HCT116 (cell line): Measurements from ENCODE around the gene RAD23A. TPM values are rescaled to one million over a fixed set of nuclear protein-coding genes. Genes with fewer than 3 reads are reported as not detected.
A peak's percentile ranks its signal among the peaks of the same experiment; 100 is the strongest.

Experiments
- ATAC-seq: fragments of 200-7000 bp; cut with Tn5 transposase; 2 replicates; pipeline ENCODE4 v1.9.1; 2020; ENCODE audit warnings: mild to moderate bottlenecking, moderate library complexity
- Bru-seq: library from RNA; stranded (reverse); fragments of 400-500 nt; gene quantifications from one replicate; lab custom pipeline; 2021; lab: Mats Ljungman, UMichigan
- BruChase-seq, 2 experiments: library from RNA; stranded (reverse); fragments of 400-500 nt; gene quantifications; one replicate each; lab custom pipeline; 2021; lab: Mats Ljungman, UMichigan
- BruUV-seq: library from RNA; stranded (reverse); fragments of 400-500 nt; replicated peaks from 2 replicates; lab custom pipeline; 2021; lab: Mats Ljungman, UMichigan
- CTCF ChIA-PET: fragments of 300-600 bp; sonication (Branson Sonifier 250); formaldehyde crosslinking; loops from one replicate; lab custom pipeline; 2021; ENCODE audit warnings: antibody characterized with exemption; lab: Charles Lee
- POLR2A ChIA-PET: fragments of 300-600, 350-600 bp; sonication (Branson Sonifier 250); formaldehyde crosslinking; loops from one replicate; lab custom pipeline; 2021; ENCODE audit warnings: antibody characterized with exemption; lab: Charles Lee
- RAD21 ChIA-PET, 2 experiments: fragments of 300-600 bp; sonication (Branson Sonifier 250); formaldehyde crosslinking; loops; one replicate each; lab custom pipeline; 2023; ENCODE audit warnings: low total read pairs in 2 of 2; ENCODE audit not compliant: uncharacterized antibody in 2 of 2, unreplicated experiment in 2 of 2, low non-redundant PET in 1 of 2; lab: Charles Lee
- DNase-seq: peaks from one replicate; pipeline ENCODE4 v3.0.0-alpha.2; 2010; ENCODE audit warnings: low read depth, low spot score
- H2AFZ ChIP-seq: fragments of 200-600 bp; shearing (Covaris generic), sonication (generic); 2 replicates; pipeline ENCODE4 v1.6.1; 2017; ENCODE audit warnings: low read depth, mixed run types, mixed read lengths, antibody characterized with exemption, low read length; ENCODE audit not compliant: poor library complexity, severe bottlenecking
- H3K27ac ChIP-seq: 2 replicates; pipeline ENCODE4 v1.5.1; 2012; ENCODE audit warnings: low read depth, low read length
- H3K27me3 ChIP-seq: fragments of 200-600 bp; sonication (generic); 2 replicates; pipeline ENCODE4 v1.6.1; 2016; ENCODE audit warnings: mixed run types, low read length, mixed read lengths; ENCODE audit not compliant: insufficient read depth
- H3K36me3 ChIP-seq, 2 experiments: fragments of 200-500 bp in 1 of 2; fragments of 200-600 bp in 1 of 2; sonication (Bioruptor generic) in 1 of 2; sonication (generic) in 1 of 2; 2 replicates each; pipeline versions ENCODE4 v1.5.1 to v1.6.1; 2014 to 2016; ENCODE audit warnings: low read length in 2 of 2, inconsistent platforms in 1 of 2, mixed read lengths in 1 of 2, mixed run types in 1 of 2; ENCODE audit not compliant: insufficient read depth in 2 of 2, control insufficient read depth in 1 of 2
- H3K4me1 ChIP-seq, 2 experiments: fragments of 200-600 bp in 1 of 2; sonication (generic) in 1 of 2; 2 replicates each; pipeline versions ENCODE4 v1.5.1 to v1.6.1; 2012 to 2017; ENCODE audit warnings: low read length in 2 of 2, inconsistent platforms in 1 of 2, mild to moderate bottlenecking in 1 of 2, mixed read lengths in 1 of 2, mixed run types in 1 of 2, moderate library complexity in 1 of 2; ENCODE audit not compliant: insufficient read depth in 2 of 2, control insufficient read depth in 1 of 2
- H3K4me2 ChIP-seq: fragments of 200-600 bp; sonication (generic); 2 replicates; pipeline ENCODE4 v1.6.1; 2017; ENCODE audit warnings: mixed run types, low read length, mixed read lengths
- H3K4me3 ChIP-seq, 2 experiments: fragments of 200-600 bp in 1 of 2; sonication (generic) in 1 of 2; replicated peaks in 1 of 2; 2 replicates each; pipeline ENCODE4 v1.5.1; 2011 to 2016; ENCODE audit warnings: low read length in 2 of 2, control low read depth in 1 of 2, low read depth in 1 of 2, mild to moderate bottlenecking in 1 of 2, mixed read lengths in 1 of 2, mixed run types in 1 of 2
- H3K79me2 ChIP-seq: fragments of 200-600 bp; sonication (generic); 2 replicates; pipeline ENCODE4 v1.6.1; 2017; ENCODE audit warnings: mild to moderate bottlenecking, mixed run types, low read length, moderate library complexity, mixed read lengths; ENCODE audit not compliant: insufficient read depth
- H3K9ac ChIP-seq: fragments of 200-600 bp; sonication (generic); 2 replicates; pipeline ENCODE4 v1.6.1; 2016; ENCODE audit warnings: low read length, mixed read lengths
- H3K9me2 ChIP-seq: fragments of 200-600 bp; sonication (generic), shearing (Covaris generic); 2 replicates; pipeline ENCODE4 v1.6.1; 2017; ENCODE audit warnings: mixed run types, mild to moderate bottlenecking, moderate library complexity; ENCODE audit not compliant: insufficient read depth
- H3K9me3 ChIP-seq, 2 experiments: fragments of 200-500 bp in 1 of 2; fragments of 200-600 bp in 1 of 2; sonication (Bioruptor generic) in 1 of 2; sonication (generic) in 1 of 2; 2 replicates each; pipeline ENCODE4 v1.6.1; 2014 to 2017; ENCODE audit warnings: low read length in 2 of 2, mixed read lengths in 2 of 2, inconsistent platforms in 1 of 2, low read depth in 1 of 2, mild to moderate bottlenecking in 1 of 2, mixed run types in 1 of 2, moderate library complexity in 1 of 2; ENCODE audit not compliant: control insufficient read depth in 1 of 2, insufficient read depth in 1 of 2
- H4K20me1 ChIP-seq: fragments of 200-600 bp; sonication (generic), shearing (Covaris generic); 2 replicates; pipeline ENCODE4 v1.6.1; 2017; ENCODE audit warnings: mixed run types, mild to moderate bottlenecking, moderate library complexity; ENCODE audit not compliant: insufficient read depth
- CEBPB ChIP-seq: IDR thresholded peaks from 2 replicates; pipeline ENCODE4 v1.6.1; 2012; ENCODE audit warnings: low read depth
- EGR1 ChIP-seq: IDR thresholded peaks from 2 replicates; pipeline ENCODE4 v1.6.1; 2012; ENCODE audit warnings: low read depth
- ELF1 ChIP-seq: IDR thresholded peaks from 2 replicates; pipeline ENCODE4 v1.6.1; 2012; ENCODE audit warnings: low read depth, borderline replicate concordance
- EZH2phosphoT487 ChIP-seq: fragments of 200-600 bp; IDR thresholded peaks from 2 replicates; pipeline ENCODE4 v1.6.1; 2018; ENCODE audit warnings: antibody characterized with exemption, borderline replicate concordance
- FOSL1 ChIP-seq: IDR thresholded peaks from 2 replicates; pipeline ENCODE4 v1.6.1; 2012; ENCODE audit warnings: low read depth
- JUND ChIP-seq: IDR thresholded peaks from 2 replicates; pipeline ENCODE4 v1.6.1; 2012
- POLR2A ChIP-seq: IDR thresholded peaks from 2 replicates; pipeline ENCODE4 v1.7.0; 2011; ENCODE audit warnings: borderline replicate concordance; ENCODE audit not compliant: insufficient read depth, insufficient read length; ENCODE audit errors: extremely low read depth
- RAD21 ChIP-seq: IDR thresholded peaks from 2 replicates; pipeline ENCODE4 v1.6.1; 2012; ENCODE audit warnings: low read depth, mild to moderate bottlenecking
- SIN3A ChIP-seq: IDR thresholded peaks from 2 replicates; pipeline ENCODE4 v1.6.1; 2012; ENCODE audit warnings: low read depth
- SP1 ChIP-seq: IDR thresholded peaks from 2 replicates; pipeline ENCODE4 v1.6.1; 2012; ENCODE audit warnings: low read depth
- SRF ChIP-seq: IDR thresholded peaks from 2 replicates; pipeline ENCODE4 v1.6.1; 2012; ENCODE audit warnings: low read depth
- TCF7L2 ChIP-seq: IDR thresholded peaks from 2 replicates; pipeline ENCODE4 v1.7.0; 2011; ENCODE audit warnings: borderline replicate concordance, inconsistent platforms; ENCODE audit not compliant: insufficient read depth, insufficient read length; ENCODE audit errors: extremely low read depth
- YY1 ChIP-seq: IDR thresholded peaks from 2 replicates; pipeline ENCODE4 v1.6.1; 2011; ENCODE audit warnings: low read length, low read depth, moderate library complexity, mild to moderate bottlenecking; ENCODE audit not compliant: insufficient replicate concordance; ENCODE audit errors: extremely low read depth
- ZFX ChIP-seq: fragments of 450-650 bp; IDR thresholded peaks from 2 replicates; pipeline ENCODE4 v1.6.1; 2017
- ZNF274 ChIP-seq: fragments of 200-500 bp; sonication (Bioruptor generic); IDR thresholded peaks from 2 replicates; pipeline ENCODE4 v1.6.1; 2014; ENCODE audit warnings: mild to moderate bottlenecking, low read depth, low read length, inconsistent platforms
- intact Hi-C: fragments of 100-400 bp; cut with micrococcal nuclease; formaldehyde crosslinking; loops from 2 replicates; pipeline ENCODE4 v1.10.0; 2022
- long read RNA-seq: library from polyadenylated mRNA; unstranded; transcript quantifications from one replicate; pipeline ENCODE4 v2.0.0, GENCODE V29; 2021; ENCODE audit not compliant: unreplicated experiment
- polyA plus RNA-seq: library from polyadenylated mRNA; unstranded; fragments of >200 nt; gene quantifications from 2 replicates; pipeline ENCODE4 v1.2.1, GENCODE V29; 2012; ENCODE audit warnings: missing spikeins
- total RNA-seq: library from RNA; stranded (reverse); gene quantifications from one replicate; pipeline ENCODE4 v1.2.1, GENCODE V29; 2021; ENCODE audit not compliant: unreplicated experiment
- TF ChIP-seq, protein P1 (sequence below): IDR thresholded peaks from 2 replicates; pipeline ENCODE4 v1.6.1; 2012
- TF ChIP-seq, protein P2 (sequence below): IDR thresholded peaks from 2 replicates; pipeline ENCODE4 v1.6.1; 2012
- TF ChIP-seq, protein P3 (sequence below): IDR thresholded peaks from 2 replicates; pipeline ENCODE4 v1.6.1; 2011; ENCODE audit warnings: mild to moderate bottlenecking, low read length, moderate library complexity; ENCODE audit not compliant: insufficient replicate concordance; ENCODE audit errors: extremely low read depth
- TF ChIP-seq, protein P4 (sequence below): IDR thresholded peaks from 2 replicates; pipeline ENCODE4 v1.6.1; 2012; ENCODE audit warnings: low read depth

RAD23A gene
- total RNA-seq: 163 TPM
- 245 and 256 TPM in 2 replicates for polyA plus RNA-seq
- Bru-seq, nascent RNA: percentile 93 among the genes with signal in this experiment
- percentile 97 among the genes with signal in this experiment for BruChase-seq, experiment 1, labeled RNA remaining after a 6-hour chase
- percentile 92 among the genes with signal in this experiment for BruChase-seq, experiment 2, labeled RNA remaining after a 2-hour chase
- long read RNA-seq, transcript RAD23A-207 (2 exons, 545 nt): minor isoform, 12 of 247 reads
- long read RNA-seq, transcript RAD23A-203 (9 exons, 1,746 nt): minor isoform, 67 of 247 reads
- long read RNA-seq, transcript RAD23A-201 (9 exons, 1,736 nt): major isoform, 83 of 247 reads
- long read RNA-seq, partial matches to known transcripts: 56 of 247 reads
- long read RNA-seq, other reads (novel, unspliced or antisense): 25 of 247 reads

DNA sequence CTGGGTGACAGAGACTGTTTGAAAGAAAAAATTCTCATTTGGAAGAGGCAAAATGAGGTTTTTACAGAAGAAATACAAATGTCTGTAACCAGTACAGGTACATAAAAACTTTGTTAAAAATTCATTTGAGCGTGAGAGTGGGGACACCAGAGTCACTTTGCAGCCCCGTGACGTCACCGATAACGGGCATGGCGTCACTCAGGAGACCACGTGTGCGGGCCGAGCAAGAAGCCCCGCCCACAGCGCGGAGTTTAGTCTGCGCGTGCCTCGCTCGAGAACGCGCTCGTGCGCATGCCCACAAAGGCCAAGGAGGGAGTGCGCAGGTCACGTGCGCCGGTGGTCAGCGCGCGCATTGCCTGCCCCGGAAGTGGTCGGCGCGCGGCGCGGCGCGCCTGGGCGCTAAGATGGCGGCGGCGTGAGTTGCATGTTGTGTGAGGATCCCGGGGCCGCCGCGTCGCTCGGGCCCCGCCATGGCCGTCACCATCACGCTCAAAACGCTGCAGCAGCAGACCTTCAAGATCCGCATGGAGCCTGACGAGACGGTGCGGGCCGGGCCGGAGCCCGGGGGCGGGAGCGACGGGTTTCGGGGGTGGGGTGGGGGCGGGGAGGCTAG lies at the start of gene RAD23A:
Gene RAD23A, plus strand, starts transcription at position 384 of the 613 bp plus-strand sequence. Its CDS starts 87 bp downstream, at position 471.
- ChIA-PET POLR2A (interaction anchor here (1.0 to 1.2 kb wide), 2 partner anchors 8 to 10 kb away, joined by 4 to 8 read pairs; no protein-coding TSS in a partner anchor), RAD21 (no interaction called here), CTCF (no interaction called here)
- BruUV-seq: no TSS peak
- H3K4me2 ChIP-seq: peak within 1 kb of the TSS; percentile 91
- peaks cover 69% of the 10 kb centered on the region for H3K79me2 ChIP-seq
- no peaks in the 10 kb centered on the region for H4K20me1 ChIP-seq
- H3K27ac ChIP-seq: peak within 1 kb of the TSS; percentile 76
- intact Hi-C loops: no loop called here
- H3K9me3 ChIP-seq: no peaks in the 10 kb centered on the region
- peaks cover 38 to 56% of the 10 kb centered on the region in 2 experiments for H3K36me3 ChIP-seq
- peak within 1 kb of the TSS; percentile 80 to 98 for H3K4me3 ChIP-seq
- ATAC-seq (peak; percentile 85), DNase-seq (peak; percentile 96)
- H3K4me1 ChIP-seq: peaks cover 3 to 24% of the 10 kb centered on the region in 2 experiments; a peak in 3 of 4 replicates
- no peaks in the 10 kb centered on the region for H3K27me3 ChIP-seq
- H3K9ac ChIP-seq: peak within 1 kb of the TSS; percentile 93
- H3K9me2 ChIP-seq: no peaks in the 10 kb centered on the region
- H2AFZ ChIP-seq: no peak within 1 kb of the TSS
- TF ChIP-seq POLR2A: peak; percentile 41
- peak; percentile 27 for TF ChIP-seq TCF7L2
- TF ChIP-seq JUND: peak; percentile 56; the same call in 1 of the 2 replicates
- TF ChIP-seq, protein P1, sequence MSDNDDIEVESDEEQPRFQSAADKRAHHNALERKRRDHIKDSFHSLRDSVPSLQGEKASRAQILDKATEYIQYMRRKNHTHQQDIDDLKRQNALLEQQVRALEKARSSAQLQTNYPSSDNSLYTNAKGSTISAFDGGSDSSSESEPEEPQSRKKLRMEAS: peak; percentile 98
- TF ChIP-seq SIN3A: peak; percentile 87
- no peak for TF ChIP-seq EZH2phosphoT487
- TF ChIP-seq SP1: peak; percentile 66
- TF ChIP-seq, protein P2, sequence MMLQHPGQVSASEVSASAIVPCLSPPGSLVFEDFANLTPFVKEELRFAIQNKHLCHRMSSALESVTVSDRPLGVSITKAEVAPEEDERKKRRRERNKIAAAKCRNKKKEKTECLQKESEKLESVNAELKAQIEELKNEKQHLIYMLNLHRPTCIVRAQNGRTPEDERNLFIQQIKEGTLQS: no peak
- TF ChIP-seq YY1: peak; percentile 96
- no peak for TF ChIP-seq CEBPB
- peak; percentile 37; the same call in 1 of the 2 replicates for TF ChIP-seq EGR1
- TF ChIP-seq ZNF274: no peak
- no peak for TF ChIP-seq ZFX
- TF ChIP-seq, protein P3, sequence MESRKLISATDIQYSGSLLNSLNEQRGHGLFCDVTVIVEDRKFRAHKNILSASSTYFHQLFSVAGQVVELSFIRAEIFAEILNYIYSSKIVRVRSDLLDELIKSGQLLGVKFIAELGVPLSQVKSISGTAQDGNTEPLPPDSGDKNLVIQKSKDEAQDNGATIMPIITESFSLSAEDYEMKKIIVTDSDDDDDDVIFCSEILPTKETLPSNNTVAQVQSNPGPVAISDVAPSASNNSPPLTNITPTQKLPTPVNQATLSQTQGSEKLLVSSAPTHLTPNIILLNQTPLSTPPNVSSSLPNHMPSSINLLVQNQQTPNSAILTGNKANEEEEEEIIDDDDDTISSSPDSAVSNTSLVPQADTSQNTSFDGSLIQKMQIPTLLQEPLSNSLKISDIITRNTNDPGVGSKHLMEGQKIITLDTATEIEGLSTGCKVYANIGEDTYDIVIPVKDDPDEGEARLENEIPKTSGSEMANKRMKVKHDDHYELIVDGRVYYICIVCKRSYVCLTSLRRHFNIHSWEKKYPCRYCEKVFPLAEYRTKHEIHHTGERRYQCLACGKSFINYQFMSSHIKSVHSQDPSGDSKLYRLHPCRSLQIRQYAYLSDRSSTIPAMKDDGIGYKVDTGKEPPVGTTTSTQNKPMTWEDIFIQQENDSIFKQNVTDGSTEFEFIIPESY: peak; percentile 72
- no peak; the same call in 1 of the 2 replicates for TF ChIP-seq ELF1
- TF ChIP-seq, protein P4, sequence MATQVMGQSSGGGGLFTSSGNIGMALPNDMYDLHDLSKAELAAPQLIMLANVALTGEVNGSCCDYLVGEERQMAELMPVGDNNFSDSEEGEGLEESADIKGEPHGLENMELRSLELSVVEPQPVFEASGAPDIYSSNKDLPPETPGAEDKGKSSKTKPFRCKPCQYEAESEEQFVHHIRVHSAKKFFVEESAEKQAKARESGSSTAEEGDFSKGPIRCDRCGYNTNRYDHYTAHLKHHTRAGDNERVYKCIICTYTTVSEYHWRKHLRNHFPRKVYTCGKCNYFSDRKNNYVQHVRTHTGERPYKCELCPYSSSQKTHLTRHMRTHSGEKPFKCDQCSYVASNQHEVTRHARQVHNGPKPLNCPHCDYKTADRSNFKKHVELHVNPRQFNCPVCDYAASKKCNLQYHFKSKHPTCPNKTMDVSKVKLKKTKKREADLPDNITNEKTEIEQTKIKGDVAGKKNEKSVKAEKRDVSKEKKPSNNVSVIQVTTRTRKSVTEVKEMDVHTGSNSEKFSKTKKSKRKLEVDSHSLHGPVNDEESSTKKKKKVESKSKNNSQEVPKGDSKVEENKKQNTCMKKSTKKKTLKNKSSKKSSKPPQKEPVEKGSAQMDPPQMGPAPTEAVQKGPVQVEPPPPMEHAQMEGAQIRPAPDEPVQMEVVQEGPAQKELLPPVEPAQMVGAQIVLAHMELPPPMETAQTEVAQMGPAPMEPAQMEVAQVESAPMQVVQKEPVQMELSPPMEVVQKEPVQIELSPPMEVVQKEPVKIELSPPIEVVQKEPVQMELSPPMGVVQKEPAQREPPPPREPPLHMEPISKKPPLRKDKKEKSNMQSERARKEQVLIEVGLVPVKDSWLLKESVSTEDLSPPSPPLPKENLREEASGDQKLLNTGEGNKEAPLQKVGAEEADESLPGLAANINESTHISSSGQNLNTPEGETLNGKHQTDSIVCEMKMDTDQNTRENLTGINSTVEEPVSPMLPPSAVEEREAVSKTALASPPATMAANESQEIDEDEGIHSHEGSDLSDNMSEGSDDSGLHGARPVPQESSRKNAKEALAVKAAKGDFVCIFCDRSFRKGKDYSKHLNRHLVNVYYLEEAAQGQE: no peak
- no peak for TF ChIP-seq RAD21
- TF ChIP-seq FOSL1: no peak
- TF ChIP-seq SRF: no peak
